Neural crest cell (in vitro differentiated cells): ENCODE measurements around the gene PAPPA2. TPM values are rescaled to one million over a fixed set of nuclear protein-coding genes. Genes with fewer than 3 reads are reported as not detected.

ENCODE experiments used
- DNase-seq: peaks from one replicate; pipeline ENCODE4 v3.0.0; 2021; ENCODE audit warnings: low read depth, mixed read lengths, low spot score
- H3K27ac Mint-ChIP-seq: one replicate; pipeline ENCODE4 v1.8.0; 2021; ENCODE audit warnings: mild to moderate bottlenecking, mixed read lengths; ENCODE audit not compliant: unreplicated experiment
- H3K27me3 Mint-ChIP-seq: 2 replicates; pipeline ENCODE4 v1.8.0; 2021; ENCODE audit warnings: low read depth, mild to moderate bottlenecking, mixed read lengths
- H3K36me3 Mint-ChIP-seq: 2 replicates; pipeline ENCODE4 v1.8.0; 2021; ENCODE audit warnings: low read depth, mild to moderate bottlenecking, mixed read lengths
- H3K4me1 Mint-ChIP-seq: 2 replicates; pipeline ENCODE4 v1.8.0; 2021; ENCODE audit warnings: mixed read lengths
- H3K4me3 Mint-ChIP-seq: one replicate; pipeline ENCODE4 v1.8.0; 2021; ENCODE audit warnings: mild to moderate bottlenecking, mixed read lengths
- H3K9me3 Mint-ChIP-seq: 2 replicates; pipeline ENCODE4 v1.8.0; 2021; ENCODE audit warnings: mixed read lengths
- CTCF ChIP-seq: fragments of 200-600 bp; sonication (generic); conservative IDR thresholded peaks from 2 replicates; pipeline ENCODE4 v1.5.0; 2021; ENCODE audit warnings: antibody characterized with exemption, mild to moderate bottlenecking
- total RNA-seq: library from RNA; stranded (reverse); gene quantifications from 2 replicates; pipeline ENCODE4 v1.2.1, GENCODE V29; 2021

PAPPA2 gene
- total RNA-seq, 1 donor from 2014 or later = 0.79 TPM

DNA sequence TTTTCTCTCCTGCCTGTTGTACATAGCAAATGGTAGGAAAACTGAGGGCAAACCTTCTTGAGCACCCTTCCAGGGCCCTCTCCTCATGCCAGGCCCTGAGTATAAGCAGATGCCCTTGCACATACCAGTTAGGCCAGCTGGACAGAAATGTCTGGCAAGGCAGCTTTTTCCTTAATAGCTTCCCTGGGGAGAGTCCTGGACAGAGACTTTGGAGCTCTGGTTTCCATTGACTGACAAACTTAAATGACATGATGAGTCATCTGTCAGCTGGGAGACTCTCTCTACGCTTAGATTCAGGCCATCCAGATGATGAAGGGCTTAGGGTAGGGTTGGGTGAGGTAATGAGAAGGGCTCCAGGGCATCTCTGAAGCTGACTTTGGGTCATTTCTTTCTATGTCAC lies 384.1 kb downstream of the PAPPA2 start:
- Mint-ChIP-seq H3K36me3 (no peaks in the 10 kb centered on the region), H3K27me3 (peaks cover 3% of the 10 kb centered on the region), H3K27ac (no peak overlapping the region), H3K4me3 (no peak overlapping the region), H3K9me3 (peaks cover 2% of the 10 kb centered on the region), H3K4me1 (peaks cover 4% of the 10 kb centered on the region)
- no peak for TF ChIP-seq CTCF
- DNase-seq = no peak

DNA sequence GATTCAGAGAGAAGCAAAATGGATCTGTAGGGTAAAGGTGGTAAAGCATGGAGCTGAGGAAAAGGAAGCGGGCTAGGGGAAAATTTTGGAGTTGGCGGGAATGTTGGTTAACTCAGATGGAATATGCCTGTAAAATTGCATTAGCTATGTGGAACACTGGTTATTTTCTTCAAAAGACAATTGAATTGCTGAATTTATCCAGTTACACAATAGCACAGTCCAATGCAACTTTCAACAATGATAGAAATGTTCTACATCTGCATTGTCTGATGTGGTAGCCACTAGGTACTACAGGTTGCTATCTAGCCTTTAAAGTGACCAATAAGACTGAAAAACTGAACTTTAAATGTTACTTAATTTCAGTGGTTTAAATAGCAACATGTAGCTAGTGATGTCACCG lies 386.3 kb downstream of the PAPPA2 start:
- H3K27ac Mint-ChIP-seq = no peak overlapping the region

GRCh38 chr1:176850871-176851270 lies 387.9 kb downstream of the PAPPA2 start:
- Mint-ChIP-seq H3K27ac (no peak overlapping the region), H3K9me3 (no peaks in the 10 kb centered on the region), H3K27me3 (no peaks in the 10 kb centered on the region), H3K4me3 (no peak overlapping the region), H3K36me3 (no peaks in the 10 kb centered on the region), H3K4me1 (no peaks in the 10 kb centered on the region)
- no peak for DNase-seq
- TF ChIP-seq CTCF = no peak

More for the DNA sequence above, 386.3 kb downstream of the PAPPA2 start:
- no peak overlapping the region for H3K4me3 Mint-ChIP-seq
- DNase-seq = no peak
- H3K9me3 Mint-ChIP-seq = no peaks in the 10 kb centered on the region
- H3K36me3 Mint-ChIP-seq = no peaks in the 10 kb centered on the region
- H3K4me1 Mint-ChIP-seq = no peaks in the 10 kb centered on the region
- TF ChIP-seq CTCF = no peak
- H3K27me3 Mint-ChIP-seq = peaks cover 3% of the 10 kb centered on the region

- DNase-seq = no peak
- no peak overlapping the region for H3K4me3 Mint-ChIP-seq
- no peak for TF ChIP-seq CTCF
- no peaks in the 10 kb centered on the region for H3K9me3 Mint-ChIP-seq
- no peaks in the 10 kb centered on the region for H3K4me1 Mint-ChIP-seq
- no peaks in the 10 kb centered on the region for H3K36me3 Mint-ChIP-seq
- H3K27ac Mint-ChIP-seq = no peak overlapping the region
- no peaks in the 10 kb centered on the region for H3K27me3 Mint-ChIP-seq
These were observed 389.1 kb downstream of the PAPPA2 start for GRCh38 chr1:176852124-176852523.

GRCh38 chr1:176853503-176853902 lies 390.5 kb downstream of the PAPPA2 start:
- no peak for TF ChIP-seq CTCF
- Mint-ChIP-seq H3K9me3 (no peaks in the 10 kb centered on the region), H3K4me1 (peaks cover 11% of the 10 kb centered on the region), H3K27me3 (no peaks in the 10 kb centered on the region), H3K36me3 (no peaks in the 10 kb centered on the region), H3K27ac (no peak overlapping the region), H3K4me3 (no peak overlapping the region)
- no peak for DNase-seq

- DNase-seq = no peak
- Mint-ChIP-seq H3K27me3 (no peaks in the 10 kb centered on the region), H3K9me3 (no peaks in the 10 kb centered on the region), H3K36me3 (no peaks in the 10 kb centered on the region), H3K4me1 (peaks cover 15% of the 10 kb centered on the region), H3K4me3 (no peak overlapping the region), H3K27ac (no peak overlapping the region)
- TF ChIP-seq CTCF = no peak
These were observed 391.1 kb downstream of the PAPPA2 start for GRCh38 chr1:176854121-176854520.
